DND-41 (cell line): ENCODE measurements around the gene MGAT5.

Experiments used
- ATAC-seq: fragments of 200-7000 bp; cut with Tn5 transposase; 3 replicates; pipeline ENCODE4 v1.9.1; 2021; ENCODE audit warnings: low read depth; ENCODE audit not compliant: insufficient read depth
- DNase-seq: peaks from one replicate; pipeline ENCODE4 v3.0.0-alpha.2; 2020
- H2AFZ ChIP-seq: 2 replicates; pipeline ENCODE4 v1.6.0; 2012; ENCODE audit warnings: low read depth, low read length
- H3K27ac ChIP-seq: 2 replicates; pipeline ENCODE4 v1.5.1; 2012; ENCODE audit warnings: low read length, inconsistent platforms
- H3K27me3 ChIP-seq: fragments of 200-600 bp; sonication (generic); 2 replicates; pipeline ENCODE4 v1.6.0; 2012; ENCODE audit warnings: low read length, mild to moderate bottlenecking, inconsistent platforms; ENCODE audit not compliant: insufficient read depth, poor library complexity
- H3K36me3 ChIP-seq: 2 replicates; pipeline ENCODE4 v1.5.1; 2012; ENCODE audit warnings: low read length, inconsistent platforms; ENCODE audit not compliant: insufficient read depth
- H3K4me1 ChIP-seq: 2 replicates; pipeline ENCODE4 v1.5.1; 2012; ENCODE audit warnings: mild to moderate bottlenecking, low read length; ENCODE audit not compliant: insufficient read depth
- H3K4me2 ChIP-seq: 2 replicates; pipeline ENCODE4 v1.6.0; 2012; ENCODE audit warnings: mild to moderate bottlenecking, moderate library complexity, low read length, inconsistent platforms; ENCODE audit not compliant: insufficient read depth
- H3K4me3 ChIP-seq, 2 experiments: fragments of 200-600 bp in 1 of 2; shearing (Covaris generic) in 1 of 2; 2 replicates each; pipeline ENCODE4 v1.5.1; 2012 to 2016; ENCODE audit warnings: inconsistent platforms in 2 of 2, low read length in 2 of 2, mild to moderate bottlenecking in 2 of 2, low read depth in 1 of 2, moderate library complexity in 1 of 2
- H3K79me2 ChIP-seq: 2 replicates; pipeline ENCODE4 v1.6.0; 2012; ENCODE audit warnings: low read length, inconsistent platforms; ENCODE audit not compliant: insufficient read depth
- H3K9ac ChIP-seq: 2 replicates; pipeline ENCODE4 v1.6.0; 2012; ENCODE audit warnings: low read depth, mild to moderate bottlenecking, inconsistent platforms, low read length, moderate library complexity
- H3K9me3 ChIP-seq: 2 replicates; pipeline ENCODE4 v1.5.1; 2012; ENCODE audit warnings: low read length, moderate library complexity, mild to moderate bottlenecking, inconsistent platforms; ENCODE audit not compliant: insufficient read depth, severe bottlenecking
- H4K20me1 ChIP-seq: 2 replicates; pipeline ENCODE4 v1.6.0; 2012; ENCODE audit warnings: low read length; ENCODE audit not compliant: insufficient read depth
- CTCF ChIP-seq: IDR thresholded peaks from 2 replicates; pipeline ENCODE4 v1.5.1; 2012; ENCODE audit warnings: borderline replicate concordance, low read length, moderate library complexity, mild to moderate bottlenecking; ENCODE audit not compliant: poor library complexity, severe bottlenecking; ENCODE audit errors: extremely low read depth
- EZH2 ChIP-seq: IDR thresholded peaks from 3 replicates; pipeline ENCODE4 v1.6.1; 2012; ENCODE audit warnings: borderline replicate concordance, low read depth, mild to moderate bottlenecking, moderate library complexity, low read length, inconsistent platforms; ENCODE audit not compliant: severe bottlenecking

The MGAT5 gene

GRCh38 chr2:134295441-134295840 is 41.6 kb downstream of the MGAT5 start:
- DNase-seq = no peak
- Histone ChIP-seq H3K27me3 (no peaks in the 10 kb centered on the region), H3K9ac (no peak overlapping the region), H3K4me3 (no peak overlapping the region), H3K27ac (no peak overlapping the region), H4K20me1 (no peaks in the 10 kb centered on the region; the same call in 1 of the 2 replicates), H3K4me1 (peaks cover 11% of the 10 kb centered on the region), H3K79me2 (peaks cover 21% of the 10 kb centered on the region), H3K36me3 (peaks cover 13% of the 10 kb centered on the region), H3K4me2 (no peak overlapping the region), H2AFZ (no peak overlapping the region), H3K9me3 (no peaks in the 10 kb centered on the region)
- TF ChIP-seq CTCF = no peak
- no peak for TF ChIP-seq EZH2
- ATAC-seq = no peak

DNA sequence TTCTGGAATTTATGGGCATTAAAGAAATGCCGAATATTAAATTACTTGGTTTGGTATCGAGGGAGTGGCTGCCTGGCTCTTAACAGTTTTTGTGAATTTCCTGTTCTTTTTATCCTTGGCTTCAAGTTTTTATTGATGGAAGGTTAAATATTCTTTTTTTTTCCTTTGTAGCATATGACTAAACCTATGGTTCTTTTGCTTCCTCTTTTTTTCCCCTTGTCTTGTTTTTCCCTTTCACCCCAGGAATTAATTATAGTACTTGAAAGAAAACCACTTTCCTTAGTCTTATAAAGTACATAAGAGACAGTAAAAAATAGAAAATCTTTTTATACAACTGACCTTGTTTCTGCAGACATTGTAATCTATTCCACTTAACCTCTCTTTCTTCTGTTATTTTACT is 42.4 kb downstream of the MGAT5 start:
- TF ChIP-seq EZH2 (no peak), CTCF (no peak)
- no peaks in the 10 kb centered on the region for H3K9me3 ChIP-seq
- H3K27me3 ChIP-seq = no peaks in the 10 kb centered on the region
- DNase-seq (no peak), ATAC-seq (no peak)
- no peak overlapping the region for H3K4me3 ChIP-seq
- H2AFZ ChIP-seq = no peak overlapping the region
- peaks cover 15% of the 10 kb centered on the region for H3K79me2 ChIP-seq
- H3K4me2 ChIP-seq = no peak overlapping the region
- no peak overlapping the region for H3K9ac ChIP-seq
- H4K20me1 ChIP-seq = no peaks in the 10 kb centered on the region; the same call in 1 of the 2 replicates
- H3K27ac ChIP-seq = no peak overlapping the region
- peaks cover 2% of the 10 kb centered on the region; the same call in 1 of the 2 replicates for H3K4me1 ChIP-seq
- peaks cover 13% of the 10 kb centered on the region for H3K36me3 ChIP-seq

DNA sequence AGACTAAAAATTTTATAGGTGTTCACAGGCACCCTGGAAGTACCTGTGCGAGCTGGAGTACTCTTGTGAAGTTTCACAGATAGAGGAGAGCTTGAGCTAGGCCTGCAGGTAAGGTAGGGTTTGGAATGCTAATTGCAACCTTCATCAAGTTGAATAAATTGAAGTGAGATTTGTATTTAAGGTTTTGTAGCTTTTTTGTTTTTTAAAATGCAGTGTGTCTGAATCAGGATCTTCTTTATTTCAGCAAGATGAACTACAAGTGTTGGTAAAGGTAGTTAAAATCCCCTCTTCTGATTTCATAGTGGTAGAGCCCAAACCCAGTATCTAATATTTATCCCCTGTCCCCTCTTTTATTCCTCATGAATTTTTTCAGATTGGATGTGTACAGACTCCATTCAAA is 45.5 kb downstream of the MGAT5 start:
- Histone ChIP-seq H4K20me1 (no peaks in the 10 kb centered on the region), H3K27me3 (no peaks in the 10 kb centered on the region), H3K9me3 (no peaks in the 10 kb centered on the region), H3K4me2 (no peak overlapping the region), H2AFZ (no peak overlapping the region), H3K4me3 (no peak overlapping the region), H3K79me2 (no peaks in the 10 kb centered on the region), H3K27ac (no peak overlapping the region), H3K9ac (no peak overlapping the region), H3K4me1 (no peaks in the 10 kb centered on the region), H3K36me3 (0 out of 2 replicates have a peak, but pooled peaks cover 3% of the 10 kb centered on the region)
- no peak for DNase-seq
- TF ChIP-seq CTCF = no peak
- ATAC-seq = no peak

DNA sequence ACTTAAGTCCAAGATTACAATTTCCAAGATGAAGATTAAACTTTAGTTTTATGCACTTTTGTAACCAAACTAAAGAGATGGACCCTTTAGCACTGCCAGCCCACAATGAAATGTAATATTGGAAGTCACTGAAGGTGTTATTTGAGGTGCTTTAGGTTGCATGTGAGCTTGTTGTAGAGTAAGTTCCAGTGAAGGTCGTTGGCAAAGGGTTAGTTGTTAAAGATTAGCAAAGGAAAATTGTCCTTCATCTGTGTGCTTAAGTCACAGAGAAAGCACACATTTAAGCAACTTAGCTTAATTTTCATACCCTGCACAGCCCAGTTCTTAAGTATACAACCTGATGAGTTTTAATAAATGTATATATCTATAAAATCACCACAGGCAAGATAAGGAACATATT is 46.7 kb downstream of the MGAT5 start:
- no peak overlapping the region for H3K9ac ChIP-seq
- H3K27ac ChIP-seq = no peak overlapping the region
- no peaks in the 10 kb centered on the region for H3K9me3 ChIP-seq
- ATAC-seq (no peak), DNase-seq (no peak)
- no peaks in the 10 kb centered on the region for H3K27me3 ChIP-seq
- no peak overlapping the region for H3K4me2 ChIP-seq
- H4K20me1 ChIP-seq = no peaks in the 10 kb centered on the region
- no peaks in the 10 kb centered on the region for H3K79me2 ChIP-seq
- H2AFZ ChIP-seq = no peak overlapping the region
- no peak overlapping the region for H3K4me3 ChIP-seq
- H3K36me3 ChIP-seq = 0 out of 2 replicates have a peak, but pooled peaks cover 3% of the 10 kb centered on the region
- TF ChIP-seq EZH2 (no peak), CTCF (no peak)
- no peaks in the 10 kb centered on the region for H3K4me1 ChIP-seq
